ENCODE results near the gene GNG7.

Gene GNG7

DNA sequence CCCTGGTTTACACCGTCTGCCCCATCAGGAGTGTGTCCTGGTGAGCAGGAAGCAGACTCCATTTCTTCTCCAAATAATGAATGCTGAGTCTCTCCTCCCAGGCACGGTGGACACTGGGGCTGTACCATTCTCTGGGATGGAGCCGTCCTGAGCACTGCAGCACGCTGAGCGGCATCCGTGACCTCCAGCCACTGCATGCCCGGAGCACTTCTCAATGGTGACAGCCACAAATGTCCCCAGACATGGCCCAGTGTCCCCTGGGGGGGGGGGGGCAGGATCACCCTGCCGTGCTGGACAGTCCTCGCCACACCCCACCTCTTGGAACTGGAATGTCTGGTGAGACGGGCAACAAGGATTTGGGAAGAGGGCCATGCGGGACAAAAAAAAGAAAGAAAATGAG lies 37.4 kb downstream of the GNG7 start:
- H3K9me3 ChIP-seq (ENCODE audit: insufficient read depth, low read depth, low read length): peaks cover 10% of the 10 kb centered on the region
- H2BK12ac ChIP-seq (ENCODE audit: low read length): no peak overlapping the region
- H3K4me1 ChIP-seq (ENCODE audit: control insufficient read depth in 1 of 2, insufficient read depth in 2 of 2, low read length in 2 of 2): no peaks in the 10 kb centered on the region
- no peak overlapping the region for H3K18ac ChIP-seq (ENCODE audit: low read length)
- no peak overlapping the region for H2AK5ac ChIP-seq (ENCODE audit: low read length)
- H3K14ac ChIP-seq (ENCODE audit: low read length): no peak overlapping the region
- H2AFZ ChIP-seq (ENCODE audit: insufficient read depth, low read length, poor library complexity): no peak overlapping the region
- H3K4me2 ChIP-seq (ENCODE audit: low read length): no peak overlapping the region
- H3K79me2 ChIP-seq (ENCODE audit: control insufficient read depth, insufficient read depth, low read length, poor library complexity): no peaks in the 10 kb centered on the region
- no peak for DNase-seq
- no peak overlapping the region for H3K23ac ChIP-seq (ENCODE audit: low read length)
- no peak overlapping the region for H3K9ac ChIP-seq (ENCODE audit: low read length)
- H4K12ac ChIP-seq (ENCODE audit: low read depth, low read length): no peak overlapping the region
- no peaks in the 10 kb centered on the region for H3K36me3 ChIP-seq (ENCODE audit: control insufficient read depth in 1 of 2, insufficient read depth in 2 of 2, low read length in 2 of 2)
- H3K27me3 ChIP-seq (ENCODE audit: insufficient read depth, low read length): no peaks in the 10 kb centered on the region
- no peak overlapping the region for H3K4me3 ChIP-seq (ENCODE audit: low read depth, low read length)
- no peak overlapping the region for H4K8ac ChIP-seq (ENCODE audit: low read depth, low read length)
- no peak overlapping the region for H3K4ac ChIP-seq (ENCODE audit: low read depth, low read length)
- no peak overlapping the region for H2BK5ac ChIP-seq (ENCODE audit: low read depth, low read length, poor library complexity)
- no peak overlapping the region for H2BK120ac ChIP-seq (ENCODE audit: insufficient read depth, low read length, poor library complexity)
- no CpG with 5 or more reads among the region's 11 CpGs for WGBS (ENCODE audit: extremely low coverage, insufficient coverage, insufficient read length)
- H4K91ac ChIP-seq (ENCODE audit: low read depth, low read length): no peak overlapping the region
- no peak overlapping the region for H3K27ac ChIP-seq (ENCODE audit: low read depth, low read length)
- H3K79me1 ChIP-seq (ENCODE audit: low read length): no peaks in the 10 kb centered on the region

DNA sequence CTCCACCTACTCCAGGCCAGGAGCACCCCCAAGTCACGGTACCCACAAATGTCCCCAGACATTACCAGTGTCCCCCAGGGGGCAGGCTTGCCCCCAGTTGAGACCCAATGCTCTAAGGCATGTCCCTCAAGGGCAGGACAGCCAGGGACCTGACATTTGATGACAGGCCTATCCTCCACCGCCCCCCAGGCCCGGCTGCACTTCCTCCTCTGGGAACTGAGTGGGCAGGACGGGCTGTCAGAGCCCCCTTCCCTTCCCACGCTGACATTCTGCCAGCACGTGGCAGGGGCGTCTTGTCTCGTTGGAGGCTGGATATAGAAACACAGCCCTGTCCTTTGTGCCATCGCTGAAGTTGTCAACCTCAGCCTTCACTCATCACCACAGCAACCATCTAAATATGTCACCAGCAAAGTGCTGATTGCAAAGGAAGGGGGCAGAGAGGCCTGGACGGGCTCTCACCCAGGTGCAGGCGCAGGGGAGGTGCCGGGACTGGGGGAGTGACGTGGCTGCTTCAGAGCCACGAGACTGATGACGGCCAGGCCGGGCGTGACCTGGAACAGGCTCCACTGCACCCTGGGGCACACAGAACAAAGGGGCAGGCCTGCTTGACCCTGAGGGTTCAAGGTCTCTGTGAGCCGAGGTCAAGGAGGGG lies 38.4 kb downstream of the GNG7 start:
- DNase-seq: no peak
- Histone ChIP-seq H3K79me1 (ENCODE audit: low read length) (no peaks in the 10 kb centered on the region), H3K9ac (ENCODE audit: low read length) (no peak overlapping the region), H2BK12ac (ENCODE audit: low read length) (no peak overlapping the region), H4K91ac (ENCODE audit: low read depth, low read length) (no peak overlapping the region), H3K27me3 (ENCODE audit: insufficient read depth, low read length) (no peaks in the 10 kb centered on the region), H2AK5ac (ENCODE audit: low read length) (no peak overlapping the region), H3K14ac (ENCODE audit: low read length) (no peak overlapping the region), H2BK120ac (ENCODE audit: insufficient read depth, low read length, poor library complexity) (no peak overlapping the region), H3K4ac (ENCODE audit: low read depth, low read length) (no peak overlapping the region), H3K4me1 (ENCODE audit: control insufficient read depth in 1 of 2, insufficient read depth in 2 of 2, low read length in 2 of 2) (no peaks in the 10 kb centered on the region), H3K4me3 (ENCODE audit: low read depth, low read length) (no peak overlapping the region), H3K36me3 (ENCODE audit: control insufficient read depth in 1 of 2, insufficient read depth in 2 of 2, low read length in 2 of 2) (no peaks in the 10 kb centered on the region), H3K27ac (ENCODE audit: low read depth, low read length) (no peak overlapping the region), H3K79me2 (ENCODE audit: control insufficient read depth, insufficient read depth, low read length, poor library complexity) (no peaks in the 10 kb centered on the region), H3K9me3 (ENCODE audit: insufficient read depth, low read depth, low read length) (peaks cover 10% of the 10 kb centered on the region), H4K8ac (ENCODE audit: low read depth, low read length) (no peak overlapping the region), H2BK5ac (ENCODE audit: low read depth, low read length, poor library complexity) (no peak overlapping the region), H3K18ac (ENCODE audit: low read length) (no peak overlapping the region), H2AFZ (ENCODE audit: insufficient read depth, low read length, poor library complexity) (no peak overlapping the region), H3K23ac (ENCODE audit: low read length) (no peak overlapping the region), H3K4me2 (ENCODE audit: low read length) (no peak overlapping the region), H4K12ac (ENCODE audit: low read depth, low read length) (no peak overlapping the region)
- no CpG with 5 or more reads among the region's 18 CpGs for WGBS (ENCODE audit: extremely low coverage, insufficient coverage, insufficient read length)

DNA sequence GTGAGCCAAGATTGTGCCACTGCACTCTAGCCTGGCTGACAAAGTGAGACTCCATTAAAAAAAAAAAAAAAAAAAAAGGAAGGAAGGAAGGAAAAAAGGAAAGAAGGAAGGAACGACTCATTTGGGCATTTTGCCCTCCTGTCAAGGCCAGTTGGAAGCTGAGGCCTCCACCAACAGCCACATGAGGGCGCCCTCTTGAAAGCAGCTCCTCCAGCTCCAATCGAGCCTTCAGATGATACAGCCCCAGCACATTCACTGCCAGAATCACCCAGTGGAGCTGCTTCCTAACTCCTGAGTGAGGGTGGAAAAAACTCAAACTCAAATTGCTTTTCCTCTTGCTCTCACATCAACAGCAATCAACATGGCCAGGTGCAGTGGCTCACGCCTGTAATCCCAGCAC lies 40.9 kb downstream of the GNG7 start:
- no CpG with 5 or more reads among the region's 4 CpGs for WGBS (ENCODE audit: extremely low coverage, insufficient coverage, insufficient read length)
- no peaks in the 10 kb centered on the region for H3K79me1 ChIP-seq (ENCODE audit: low read length)
- H3K27me3 ChIP-seq (ENCODE audit: insufficient read depth, low read length): no peaks in the 10 kb centered on the region
- H3K4me3 ChIP-seq (ENCODE audit: low read depth, low read length): no peak overlapping the region
- H3K9ac ChIP-seq (ENCODE audit: low read length): no peak overlapping the region
- no peak overlapping the region for H2BK5ac ChIP-seq (ENCODE audit: low read depth, low read length, poor library complexity)
- H2BK120ac ChIP-seq (ENCODE audit: insufficient read depth, low read length, poor library complexity): no peak overlapping the region
- no peak overlapping the region for H2BK12ac ChIP-seq (ENCODE audit: low read length)
- DNase-seq: no peak
- H3K4me1 ChIP-seq (ENCODE audit: control insufficient read depth in 1 of 2, insufficient read depth in 2 of 2, low read length in 2 of 2): no peaks in the 10 kb centered on the region
- no peak overlapping the region for H4K8ac ChIP-seq (ENCODE audit: low read depth, low read length)
- H3K79me2 ChIP-seq (ENCODE audit: control insufficient read depth, insufficient read depth, low read length, poor library complexity): no peaks in the 10 kb centered on the region
- H3K18ac ChIP-seq (ENCODE audit: low read length): no peak overlapping the region
- no peak overlapping the region for H3K27ac ChIP-seq (ENCODE audit: low read depth, low read length)
- H4K91ac ChIP-seq (ENCODE audit: low read depth, low read length): no peak overlapping the region
- H3K4me2 ChIP-seq (ENCODE audit: low read length): no peak overlapping the region
- peaks cover 9% of the 10 kb centered on the region for H3K9me3 ChIP-seq (ENCODE audit: insufficient read depth, low read depth, low read length)
- H2AK5ac ChIP-seq (ENCODE audit: low read length): no peak overlapping the region
- no peaks in the 10 kb centered on the region for H3K36me3 ChIP-seq (ENCODE audit: control insufficient read depth in 1 of 2, insufficient read depth in 2 of 2, low read length in 2 of 2)
- no peak overlapping the region for H4K12ac ChIP-seq (ENCODE audit: low read depth, low read length)
- no peak overlapping the region for H3K14ac ChIP-seq (ENCODE audit: low read length)
- no peak overlapping the region for H3K23ac ChIP-seq (ENCODE audit: low read length)
- H3K4ac ChIP-seq (ENCODE audit: low read depth, low read length): no peak overlapping the region
- no peak overlapping the region for H2AFZ ChIP-seq (ENCODE audit: insufficient read depth, low read length, poor library complexity)

DNA sequence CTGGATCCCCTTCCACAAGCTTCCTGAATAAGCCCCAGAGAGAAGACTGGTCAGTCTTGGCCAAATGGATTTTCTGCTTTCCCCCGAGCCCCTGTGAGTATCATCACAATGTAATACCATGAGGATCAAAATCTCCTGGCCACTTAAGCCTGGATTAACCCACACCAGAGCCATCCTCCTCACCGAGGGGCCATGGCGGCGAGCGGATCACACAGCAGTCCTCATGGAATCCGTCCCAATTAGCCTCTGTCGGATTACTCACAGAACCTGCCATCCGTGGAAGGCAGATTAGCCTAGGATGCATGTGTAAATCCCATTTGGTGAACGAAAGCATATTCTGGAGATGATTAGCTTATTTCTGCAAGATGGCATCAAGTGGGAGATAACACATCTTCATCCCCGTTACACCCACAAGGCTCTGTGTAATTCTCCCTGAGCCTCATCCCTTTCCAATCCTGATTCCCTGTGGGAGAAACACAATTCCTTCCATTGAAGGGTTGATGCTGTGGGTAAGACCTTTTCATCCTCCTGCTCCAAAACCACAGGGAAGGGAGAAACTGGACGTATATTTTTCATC lies 42.5 kb downstream of the GNG7 start:
- Histone ChIP-seq H3K27me3 (ENCODE audit: insufficient read depth, low read length) (no peaks in the 10 kb centered on the region), H3K4me3 (ENCODE audit: low read depth, low read length) (no peak overlapping the region), H3K4me2 (ENCODE audit: low read length) (no peak overlapping the region), H3K36me3 (ENCODE audit: control insufficient read depth in 1 of 2, insufficient read depth in 2 of 2, low read length in 2 of 2) (no peaks in the 10 kb centered on the region), H4K91ac (ENCODE audit: low read depth, low read length) (no peak overlapping the region), H3K27ac (ENCODE audit: low read depth, low read length) (no peak overlapping the region), H2BK5ac (ENCODE audit: low read depth, low read length, poor library complexity) (no peak overlapping the region), H3K9ac (ENCODE audit: low read length) (no peak overlapping the region), H2BK12ac (ENCODE audit: low read length) (no peak overlapping the region), H3K9me3 (ENCODE audit: insufficient read depth, low read depth, low read length) (peaks cover 9% of the 10 kb centered on the region), H2AFZ (ENCODE audit: insufficient read depth, low read length, poor library complexity) (no peak overlapping the region), H3K18ac (ENCODE audit: low read length) (no peak overlapping the region), H4K8ac (ENCODE audit: low read depth, low read length) (no peak overlapping the region), H3K79me2 (ENCODE audit: control insufficient read depth, insufficient read depth, low read length, poor library complexity) (no peaks in the 10 kb centered on the region), H2BK120ac (ENCODE audit: insufficient read depth, low read length, poor library complexity) (no peak overlapping the region), H3K14ac (ENCODE audit: low read length) (no peak overlapping the region), H2AK5ac (ENCODE audit: low read length) (no peak overlapping the region), H3K4me1 (ENCODE audit: control insufficient read depth in 1 of 2, insufficient read depth in 2 of 2, low read length in 2 of 2) (no peaks in the 10 kb centered on the region), H3K4ac (ENCODE audit: low read depth, low read length) (no peak overlapping the region), H3K23ac (ENCODE audit: low read length) (no peak overlapping the region), H3K79me1 (ENCODE audit: low read length) (no peaks in the 10 kb centered on the region), H4K12ac (ENCODE audit: low read depth, low read length) (no peak overlapping the region)
- DNase-seq: no peak
- no CpG with 5 or more reads among the region's 11 CpGs for WGBS (ENCODE audit: extremely low coverage, insufficient coverage, insufficient read length)
